HG03378 (cell line): ENCODE data around the gene CHAC1.

Experiments
- ATAC-seq: cut with Tn5 transposase; IDR thresholded peaks from one replicate; pipeline ENCODE4 v1.9.1; 2021; ENCODE audit warnings: mild to moderate bottlenecking, moderate library complexity; ENCODE audit not compliant: unreplicated experiment

CHAC1 gene

DNA sequence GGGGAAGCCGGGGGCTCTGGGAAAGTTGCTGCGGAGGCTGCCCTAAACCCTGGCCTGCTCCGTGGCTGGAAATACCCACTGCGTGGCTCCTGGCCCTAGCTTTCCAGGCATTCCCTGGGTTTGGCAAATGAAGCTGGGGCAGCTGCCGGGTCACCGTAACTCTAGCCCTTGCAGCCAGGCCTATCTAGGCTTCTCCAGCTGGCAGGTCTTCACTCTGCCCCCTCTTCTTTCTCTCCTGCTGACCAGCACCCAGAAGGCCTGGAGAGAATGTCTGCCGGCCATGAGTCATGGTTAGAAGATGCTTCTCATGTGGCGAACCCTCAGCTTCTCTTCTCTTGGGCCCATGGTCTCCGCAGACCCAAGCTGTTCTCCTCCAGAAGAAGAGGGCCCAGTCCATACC, 29.7 kb upstream of the CHAC1 start:
- ATAC-seq: no peak

DNA sequence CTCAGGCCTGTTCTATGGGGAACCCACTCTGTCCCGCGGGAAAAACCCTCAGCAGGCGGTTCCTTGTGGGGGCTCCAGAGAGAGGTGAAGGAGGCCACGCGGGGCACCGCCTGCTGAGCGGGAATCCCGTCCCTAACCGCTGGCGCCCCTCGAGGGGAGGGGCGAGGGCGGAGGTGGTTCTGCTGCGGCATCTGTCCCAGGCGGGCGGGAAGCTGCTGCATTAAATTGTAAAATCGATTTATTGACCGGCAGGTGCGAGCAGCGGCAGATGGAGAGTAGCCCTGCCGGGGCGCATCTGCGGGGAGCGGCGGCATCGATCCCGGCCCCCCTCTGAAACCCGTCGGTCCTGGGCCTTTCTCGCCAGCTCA, 27.8 kb upstream of the CHAC1 start:
- no peak for ATAC-seq

DNA sequence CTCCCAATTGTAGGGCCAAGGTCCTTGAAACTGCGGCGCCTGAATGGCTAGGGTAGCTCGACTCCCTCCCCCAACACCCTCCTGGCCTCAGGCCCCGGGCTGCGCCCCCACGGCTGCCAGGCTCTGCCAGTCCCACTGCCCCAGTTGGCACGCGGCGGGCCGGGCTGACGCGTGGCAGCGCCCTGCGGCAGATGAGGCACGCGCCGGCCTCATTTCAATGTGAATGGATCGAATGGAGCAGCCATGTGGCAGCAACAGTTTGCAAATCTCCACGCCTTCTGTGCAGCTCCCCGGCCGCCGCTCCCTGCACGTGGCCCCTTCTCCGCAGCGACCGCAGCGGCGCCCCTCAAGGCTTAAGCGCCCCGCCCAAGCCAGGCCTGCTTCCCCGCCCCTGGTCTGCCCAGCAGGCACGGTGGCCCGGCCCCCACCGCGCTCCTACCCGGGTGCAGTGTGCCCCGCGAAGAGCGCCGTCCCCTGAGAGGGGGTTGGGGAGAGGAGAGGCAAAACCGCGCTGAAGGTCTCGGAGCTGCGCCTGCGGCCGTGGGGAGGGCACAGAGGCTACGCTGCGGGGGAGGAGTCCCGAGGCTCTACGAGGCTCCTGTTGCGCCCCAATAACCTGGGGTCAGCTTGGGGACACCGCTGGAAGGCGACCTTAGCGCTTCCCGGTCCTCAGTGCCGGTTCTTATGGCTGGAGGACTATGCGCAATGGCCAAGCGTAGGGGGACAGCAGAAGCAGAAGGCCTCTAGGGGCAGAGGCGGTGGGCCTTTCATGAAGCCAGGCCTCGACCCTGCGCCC, 27.2 kb upstream of the CHAC1 start:
- no peak for ATAC-seq

DNA sequence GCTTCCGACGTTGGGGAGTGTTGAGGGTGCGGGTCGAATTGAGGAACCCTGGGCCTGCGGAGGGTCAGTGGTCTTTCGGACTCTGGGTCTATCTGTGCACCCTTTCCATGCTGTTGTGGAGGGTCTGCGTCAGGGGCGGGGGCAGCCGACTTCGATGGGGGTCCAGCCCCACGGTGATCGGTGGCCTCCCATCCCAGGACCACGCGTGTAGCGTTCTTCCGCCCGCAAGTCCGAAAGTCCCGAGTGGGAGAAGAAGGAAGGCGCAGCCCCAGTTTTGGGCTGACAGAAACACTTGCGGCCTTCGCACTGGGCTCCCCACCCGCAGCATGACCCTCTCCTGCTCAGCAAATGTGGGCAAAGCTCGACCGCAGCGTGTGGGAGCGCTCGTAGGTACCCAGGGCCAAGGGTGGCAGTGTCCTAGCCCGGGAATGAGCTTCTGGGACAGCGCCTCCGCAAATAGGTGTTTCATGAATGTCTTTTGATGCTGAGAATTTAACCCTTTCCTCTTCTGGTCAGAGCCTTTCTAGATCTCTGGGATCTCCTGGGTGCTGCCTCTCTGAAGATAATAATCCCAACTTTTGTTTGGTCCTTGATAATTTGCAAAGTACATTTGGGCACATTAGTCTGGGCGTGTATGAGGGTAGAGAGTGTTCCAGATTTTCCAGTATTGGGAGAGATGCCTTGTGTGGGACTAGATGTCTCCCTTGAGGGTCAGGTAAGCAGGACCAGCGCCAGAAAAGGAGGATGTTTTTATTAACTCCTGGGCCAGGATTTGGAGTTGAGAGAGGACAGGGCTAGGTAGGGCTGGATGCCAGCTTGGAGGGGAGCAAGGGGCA, 26.4 kb upstream of the CHAC1 start:
- no peak for ATAC-seq

DNA sequence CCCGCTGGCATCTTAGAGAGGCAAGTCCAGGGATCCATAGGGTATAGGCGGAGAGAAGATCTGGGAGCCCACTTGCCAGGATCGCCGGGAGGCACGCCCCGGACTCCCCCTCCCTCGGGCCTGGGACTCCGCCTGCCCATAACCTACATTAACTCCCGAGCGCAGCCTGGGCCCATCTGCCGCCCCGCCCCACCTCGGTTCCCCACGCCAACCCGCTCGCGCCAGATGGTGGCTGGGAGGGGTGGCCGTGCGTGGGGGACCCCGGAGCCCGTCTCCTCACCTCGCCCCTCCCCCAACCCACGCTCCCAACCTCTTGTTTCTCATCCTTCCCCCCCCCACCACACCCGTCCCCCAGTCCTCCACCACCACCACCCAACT, 25.8 kb upstream of the CHAC1 start:
- no peak for ATAC-seq

DNA sequence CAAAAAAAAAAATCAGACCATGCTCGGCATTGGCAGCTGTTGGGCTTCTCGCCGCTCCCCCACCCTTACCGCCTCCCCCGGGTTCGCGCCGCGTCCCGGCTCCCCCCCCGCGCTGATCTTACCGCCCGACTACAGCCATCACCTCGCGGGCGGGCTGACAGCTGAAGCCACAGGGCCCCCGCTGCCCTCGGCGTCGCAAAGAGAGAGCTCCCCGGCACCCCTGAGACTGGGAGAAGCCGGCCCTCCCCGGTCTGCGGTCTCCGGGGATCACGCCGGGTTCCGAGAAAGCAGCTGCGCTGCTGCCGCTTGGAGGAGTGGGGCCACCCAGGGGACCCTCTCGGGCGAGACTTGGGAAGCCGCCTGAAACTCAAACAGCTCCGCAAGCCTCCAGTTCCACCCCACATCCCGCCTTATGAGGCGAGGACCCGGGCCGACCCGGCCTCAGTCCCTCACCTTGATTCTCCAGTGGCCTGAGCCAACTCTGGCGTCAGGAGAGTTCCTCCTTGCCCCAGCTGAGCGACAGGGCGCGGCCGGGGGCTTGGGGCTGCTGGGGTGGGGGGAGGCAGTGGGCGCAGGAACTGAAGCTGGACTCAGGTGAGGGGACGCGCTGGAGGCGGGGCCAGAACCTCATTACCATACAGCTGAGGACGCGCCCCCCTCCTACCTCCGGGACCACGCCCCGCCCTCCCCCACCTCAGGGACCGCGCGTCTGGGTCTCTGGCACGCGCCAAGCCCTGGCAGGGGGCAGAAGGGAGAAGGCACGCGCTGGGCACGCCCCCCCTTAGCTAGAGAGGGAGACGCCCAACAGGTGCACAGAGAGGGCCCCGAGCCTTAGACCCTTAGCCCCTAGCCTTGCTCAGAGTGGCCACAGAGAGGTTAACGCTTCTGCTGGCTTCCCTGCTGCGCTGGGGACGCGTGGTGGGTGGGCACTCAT, 25.1 kb upstream of the CHAC1 start:
- ATAC-seq: no peak

DNA sequence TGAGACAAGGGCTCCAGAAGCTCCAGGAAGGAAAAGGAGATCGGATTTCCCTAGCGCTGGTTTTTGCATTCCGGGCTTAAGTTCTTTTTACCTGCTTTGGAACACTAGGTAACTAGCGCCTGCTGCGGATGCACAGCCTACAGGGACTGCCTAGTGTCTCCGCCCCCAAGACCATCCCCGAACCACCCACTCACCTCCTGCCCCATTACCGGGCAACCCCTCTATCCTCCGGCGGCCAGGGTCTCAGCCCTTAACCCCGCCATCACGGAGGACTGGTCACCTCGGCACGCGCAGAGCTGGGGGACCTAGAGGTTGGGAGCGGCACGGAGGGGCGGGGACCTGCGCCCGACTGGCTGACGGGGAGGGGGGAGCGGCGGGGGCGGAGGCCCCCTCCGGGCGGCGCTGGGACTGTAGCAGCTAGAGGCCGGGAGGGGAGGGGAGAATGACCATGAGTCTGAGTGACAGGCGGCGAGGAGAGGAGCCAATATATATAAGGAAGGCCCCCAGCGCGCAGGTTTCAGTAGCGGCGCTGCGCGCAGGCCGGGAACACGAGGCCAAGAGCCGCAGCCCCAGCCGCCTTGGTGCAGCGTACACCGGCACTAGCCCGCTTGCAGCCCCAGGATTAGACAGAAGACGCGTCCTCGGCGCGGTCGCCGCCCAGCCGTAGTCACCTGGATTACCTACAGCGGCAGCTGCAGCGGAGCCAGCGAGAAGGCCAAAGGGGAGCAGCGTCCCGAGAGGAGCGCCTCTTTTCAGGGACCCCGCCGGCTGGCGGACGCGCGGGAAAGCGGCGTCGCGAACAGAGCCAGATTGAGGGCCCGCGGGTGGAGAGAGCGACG, 24.2 kb upstream of the CHAC1 start, which contains the start of gene DLL4:
DLL4 (plus strand) TSS at position 520 of the 839 bp plus-strand sequence. CDS start 329 bp downstream, outside the sequence.
- ATAC-seq: no peak

DNA sequence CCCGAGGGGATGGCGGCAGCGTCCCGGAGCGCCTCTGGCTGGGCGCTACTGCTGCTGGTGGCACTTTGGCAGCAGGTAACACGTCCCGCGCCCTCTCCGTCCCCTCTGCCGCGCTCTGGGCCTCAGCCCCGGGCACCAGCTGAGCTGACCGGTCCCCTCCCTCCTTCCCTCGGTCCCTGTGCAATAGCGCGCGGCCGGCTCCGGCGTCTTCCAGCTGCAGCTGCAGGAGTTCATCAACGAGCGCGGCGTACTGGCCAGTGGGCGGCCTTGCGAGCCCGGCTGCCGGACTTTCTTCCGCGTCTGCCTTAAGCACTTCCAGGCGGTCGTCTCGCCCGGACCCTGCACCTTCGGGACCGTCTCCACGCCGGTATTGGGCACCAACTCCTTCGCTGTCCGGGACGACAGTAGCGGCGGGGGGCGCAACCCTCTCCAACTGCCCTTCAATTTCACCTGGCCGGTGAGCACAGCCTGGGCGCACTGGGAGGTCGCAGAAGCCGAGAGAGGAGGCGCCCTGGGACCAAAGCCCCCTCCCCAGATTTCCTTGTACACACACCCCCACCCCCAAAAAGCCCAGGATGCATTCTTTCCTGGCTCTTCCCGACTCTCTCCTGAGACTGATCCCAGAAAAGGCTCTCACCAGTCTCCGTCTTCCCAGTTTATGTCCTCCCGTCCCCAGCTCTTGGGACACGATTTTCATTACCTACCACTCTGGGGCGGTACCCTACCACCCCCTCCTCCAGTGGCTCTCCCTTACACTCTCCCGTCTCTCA, 23.4 kb upstream of the CHAC1 start:
- ATAC-seq: no peak

DNA sequence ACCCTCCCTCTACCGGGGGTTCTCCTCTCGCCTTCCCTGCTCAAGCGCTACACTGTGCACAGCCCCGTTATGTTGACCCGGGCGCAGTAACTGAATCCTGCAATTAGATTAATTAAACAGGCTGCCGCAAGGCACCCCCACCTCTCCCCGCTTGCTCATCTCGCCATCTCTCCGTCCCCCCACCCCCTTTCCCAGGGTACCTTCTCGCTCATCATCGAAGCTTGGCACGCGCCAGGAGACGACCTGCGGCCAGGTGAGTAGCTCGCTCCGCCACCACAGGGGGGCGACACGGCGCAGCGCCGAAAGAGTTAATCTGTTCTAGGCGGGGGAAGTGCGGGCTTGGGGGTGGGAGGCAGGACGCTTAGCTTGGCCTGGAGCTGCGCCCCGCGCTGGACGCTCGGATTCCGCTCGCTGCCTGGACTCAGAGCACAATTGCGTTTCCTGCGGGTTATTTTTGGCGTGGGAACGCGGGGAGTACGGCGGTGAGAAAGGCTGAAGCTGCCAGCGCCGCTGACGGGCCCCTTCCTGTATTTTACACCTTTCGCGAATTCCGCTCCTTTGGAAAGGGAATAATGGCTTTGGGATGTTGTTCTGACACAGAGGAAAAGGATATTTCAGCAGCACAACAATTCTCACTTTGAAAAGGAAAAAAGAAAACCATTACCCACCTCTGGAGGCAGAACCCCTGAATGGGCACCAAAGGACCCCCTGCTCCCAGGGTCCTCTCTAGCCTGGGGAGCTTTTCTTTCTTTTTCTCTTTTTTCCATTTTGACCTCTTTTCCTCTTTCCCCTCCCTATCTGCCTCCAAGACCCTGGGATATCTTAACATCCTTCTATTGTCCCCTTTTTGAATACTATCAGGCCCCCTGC, 22.6 kb upstream of the CHAC1 start:
- ATAC-seq: no peak

DNA sequence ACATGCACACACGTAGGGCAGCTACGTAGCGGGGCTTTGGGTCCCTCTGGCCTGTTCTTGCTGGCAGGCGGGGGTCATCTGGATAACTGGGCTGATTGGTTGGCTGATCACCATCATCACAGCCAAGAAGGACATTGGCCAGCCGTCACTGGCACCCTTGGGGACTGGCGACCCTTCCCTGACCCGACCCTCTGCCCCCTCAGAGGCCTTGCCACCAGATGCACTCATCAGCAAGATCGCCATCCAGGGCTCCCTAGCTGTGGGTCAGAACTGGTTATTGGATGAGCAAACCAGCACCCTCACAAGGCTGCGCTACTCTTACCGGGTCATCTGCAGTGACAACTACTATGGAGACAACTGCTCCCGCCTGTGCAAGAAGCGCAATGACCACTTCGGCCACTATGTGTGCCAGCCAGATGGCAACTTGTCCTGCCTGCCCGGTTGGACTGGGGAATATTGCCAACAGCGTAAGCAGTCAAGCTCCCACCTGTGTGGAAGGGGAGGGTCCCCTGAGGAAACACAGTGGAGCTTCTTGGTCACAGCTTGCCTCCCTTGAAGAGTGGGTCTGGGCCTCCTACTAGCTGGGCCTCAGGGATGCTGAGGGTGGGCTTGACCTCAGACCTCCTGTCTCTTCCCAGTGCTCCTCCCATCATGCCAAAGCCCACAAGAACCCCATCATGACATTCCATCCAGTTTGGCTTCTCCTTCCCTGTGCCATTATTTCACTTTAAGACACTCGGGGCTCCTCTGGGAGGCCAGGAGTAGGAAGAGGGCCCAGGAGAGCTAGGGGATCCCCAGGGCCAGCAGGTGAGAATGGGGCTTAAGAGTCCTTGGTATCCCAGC, 21.8 kb upstream of the CHAC1 start:
- ATAC-seq: no peak

DNA sequence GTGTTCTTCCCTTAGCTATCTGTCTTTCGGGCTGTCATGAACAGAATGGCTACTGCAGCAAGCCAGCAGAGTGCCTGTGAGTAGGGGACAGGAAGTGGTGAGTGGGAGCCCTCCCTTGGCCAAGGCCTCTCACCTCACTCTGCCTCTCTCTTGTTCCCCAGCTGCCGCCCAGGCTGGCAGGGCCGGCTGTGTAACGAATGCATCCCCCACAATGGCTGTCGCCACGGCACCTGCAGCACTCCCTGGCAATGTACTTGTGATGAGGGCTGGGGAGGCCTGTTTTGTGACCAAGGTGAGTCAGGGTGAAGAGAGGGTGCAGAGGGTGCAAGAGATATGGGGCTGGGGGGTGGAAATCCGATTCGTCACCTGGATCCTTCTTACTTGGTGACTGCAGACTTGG, 21.1 kb upstream of the CHAC1 start:
- no peak for ATAC-seq

DNA sequence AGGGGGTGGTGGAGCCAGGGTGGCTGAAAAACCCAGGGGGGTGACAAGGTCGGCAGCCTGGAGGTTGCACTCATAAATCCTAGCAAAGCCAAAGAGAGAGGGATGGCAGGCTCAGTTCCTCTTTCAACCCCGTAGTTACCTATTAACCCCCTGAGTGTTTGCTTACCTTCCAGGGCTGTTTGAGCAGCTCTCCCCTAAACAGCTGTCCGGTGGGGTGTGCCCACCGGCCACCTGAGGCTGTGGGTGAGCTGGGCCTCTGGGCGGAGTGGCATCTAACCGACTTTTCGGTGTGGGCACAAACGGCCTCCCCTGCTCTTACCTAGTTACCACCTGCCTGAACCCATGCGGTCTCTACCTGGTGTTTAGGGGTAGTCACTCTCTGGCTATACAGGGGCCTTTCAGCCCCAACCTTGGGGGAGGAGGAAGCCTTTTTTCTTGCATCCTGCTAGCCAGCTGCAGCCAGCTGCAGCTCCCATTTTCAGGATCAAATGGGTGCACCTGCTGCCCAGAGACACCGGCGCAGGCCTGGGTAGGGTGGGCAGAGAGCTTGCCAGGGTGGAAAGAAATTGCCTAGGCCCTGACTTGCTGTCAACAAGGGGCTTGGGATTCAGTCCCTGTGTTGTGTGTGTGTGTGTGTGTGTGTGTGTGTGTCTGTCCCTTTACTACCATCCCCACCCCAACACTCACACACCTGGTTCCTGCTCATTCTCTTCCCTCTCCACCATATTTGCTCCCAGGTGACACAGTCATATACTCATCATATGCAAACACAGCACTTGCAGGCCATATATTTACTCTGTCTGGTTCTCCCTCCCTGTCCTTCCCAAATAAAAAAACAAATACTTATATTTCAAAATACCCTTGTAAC, 20.4 kb upstream of the CHAC1 start:
- no peak for ATAC-seq

DNA sequence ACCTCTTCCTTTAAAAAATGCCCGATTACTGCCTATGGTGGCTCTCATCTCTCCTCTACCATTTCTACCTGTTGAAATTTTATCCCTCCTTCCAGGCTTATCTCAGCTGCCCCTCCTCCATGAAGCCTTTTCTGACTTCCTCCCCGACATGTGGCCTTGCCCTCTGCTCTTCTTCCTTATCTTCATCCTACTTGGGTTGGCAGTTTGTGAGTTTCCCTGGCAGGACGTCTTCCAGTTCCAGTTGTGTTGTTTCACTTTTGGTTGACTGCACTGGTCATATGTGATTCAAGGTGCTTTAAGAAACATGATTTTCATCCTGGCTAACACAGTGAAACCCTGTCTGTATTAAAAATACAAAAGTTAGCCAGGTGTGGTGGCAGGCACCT, 19.8 kb upstream of the CHAC1 start:
- ATAC-seq: no peak

DNA sequence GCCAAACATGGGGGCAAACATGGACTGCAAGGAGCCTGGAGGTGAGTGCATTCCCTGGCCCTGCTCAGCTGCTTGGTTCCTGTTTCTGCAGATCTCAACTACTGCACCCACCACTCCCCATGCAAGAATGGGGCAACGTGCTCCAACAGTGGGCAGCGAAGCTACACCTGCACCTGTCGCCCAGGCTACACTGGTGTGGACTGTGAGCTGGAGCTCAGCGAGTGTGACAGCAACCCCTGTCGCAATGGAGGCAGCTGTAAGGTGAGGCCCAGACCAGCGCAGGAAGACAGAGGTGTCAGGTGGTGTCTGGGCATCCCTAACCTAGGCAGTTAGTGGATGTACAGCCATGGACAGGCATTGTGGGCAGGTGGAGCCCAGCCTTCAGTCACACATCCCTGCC, 18.8 kb upstream of the CHAC1 start:
- ATAC-seq: no peak

DNA sequence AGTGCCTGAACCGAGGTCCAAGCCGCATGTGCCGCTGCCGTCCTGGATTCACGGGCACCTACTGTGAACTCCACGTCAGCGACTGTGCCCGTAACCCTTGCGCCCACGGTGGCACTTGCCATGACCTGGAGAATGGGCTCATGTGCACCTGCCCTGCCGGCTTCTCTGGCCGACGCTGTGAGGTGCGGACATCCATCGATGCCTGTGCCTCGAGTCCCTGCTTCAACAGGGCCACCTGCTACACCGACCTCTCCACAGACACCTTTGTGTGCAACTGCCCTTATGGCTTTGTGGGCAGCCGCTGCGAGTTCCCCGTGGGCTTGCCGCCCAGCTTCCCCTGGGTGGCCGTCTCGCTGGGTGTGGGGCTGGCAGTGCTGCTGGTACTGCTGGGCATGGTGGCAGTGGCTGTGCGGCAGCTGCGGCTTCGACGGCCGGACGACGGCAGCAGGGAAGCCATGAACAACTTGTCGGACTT, 17.0 kb upstream of the CHAC1 start:
- no peak for ATAC-seq
